ENCODE results near the gene RFESD. TPM values are rescaled to one million over a fixed set of nuclear protein-coding genes. Genes with fewer than 3 reads are reported as not detected.

RFESD gene
- total RNA-seq, 2 donors from 2014 or later = 4.0 to 14.8 TPM

GRCh38 chr5:95667678-95668077, 21.1 kb downstream of the RFESD start:
- Histone ChIP-seq H3K4me1 (replicated peaks) (no peaks in the 10 kb centered on the region), H3K9me3 (no peaks in the 10 kb centered on the region), H3K27ac (no peak overlapping the region), H3K36me3 (no peaks in the 10 kb centered on the region), H3K4me3 (no peak overlapping the region), H3K27me3 (replicated peaks; ENCODE audit: insufficient read depth) (no peaks in the 10 kb centered on the region)
- intact Hi-C loops (cut with DNase I) = loop anchor here (5.0 kb wide), 3 partner anchors 65 to 175 kb away; partner anchors contain the start of gene RHOBTB3
- no peak for DNase-seq (ENCODE audit: low spot score)
- TF ChIP-seq POLR2AphosphoS5 (IDR thresholded peaks at IDR 0.05) = no peak
- no peak for TF ChIP-seq POLR2A (IDR thresholded peaks at IDR 0.05)
- TF ChIP-seq CTCF (IDR thresholded peaks at IDR 0.05) = no peak

GRCh38 chr5:95668216-95668615, 21.6 kb downstream of the RFESD start:
- H3K36me3 ChIP-seq = no peaks in the 10 kb centered on the region
- no peak overlapping the region for H3K27ac ChIP-seq
- TF ChIP-seq POLR2AphosphoS5 (IDR thresholded peaks at IDR 0.05) = no peak
- TF ChIP-seq CTCF (IDR thresholded peaks at IDR 0.05) = no peak
- no peak for TF ChIP-seq POLR2A (IDR thresholded peaks at IDR 0.05)
- intact Hi-C loops (cut with DNase I) = loop anchor here (5.0 kb wide), 3 partner anchors 64 to 174 kb away; partner anchors contain the start of gene RHOBTB3
- DNase-seq (ENCODE audit: low spot score) = no peak
- no peaks in the 10 kb centered on the region for H3K27me3 ChIP-seq (replicated peaks; ENCODE audit: insufficient read depth)
- H3K4me1 ChIP-seq (replicated peaks) = no peaks in the 10 kb centered on the region
- H3K9me3 ChIP-seq = no peaks in the 10 kb centered on the region
- no peak overlapping the region for H3K4me3 ChIP-seq

GRCh38 chr5:95668728-95669127, 22.2 kb downstream of the RFESD start:
- no peak for TF ChIP-seq CTCF (IDR thresholded peaks at IDR 0.05)
- no peak for TF ChIP-seq POLR2A (IDR thresholded peaks at IDR 0.05)
- no peak for TF ChIP-seq POLR2AphosphoS5 (IDR thresholded peaks at IDR 0.05)
- Histone ChIP-seq H3K4me3 (no peak overlapping the region), H3K36me3 (no peaks in the 10 kb centered on the region), H3K27ac (peak overlapping the region in 1 of 2 donors; percentile 46), H3K9me3 (no peaks in the 10 kb centered on the region), H3K4me1 (replicated peaks) (no peaks in the 10 kb centered on the region), H3K27me3 (replicated peaks; ENCODE audit: insufficient read depth) (no peaks in the 10 kb centered on the region)
- WGBS = 68% methylated on average over 1 of the region's 1 CpG
- intact Hi-C loops (cut with DNase I) = loop anchor here (5.0 kb wide), 3 partner anchors 64 to 174 kb away; partner anchors contain the start of gene RHOBTB3
- DNase-seq (ENCODE audit: low spot score) = no peak

- Histone ChIP-seq H3K27me3 (replicated peaks; ENCODE audit: insufficient read depth) (no peaks in the 10 kb centered on the region), H3K4me3 (no peak overlapping the region), H3K27ac (peak overlapping the region; percentile 45 to 46), H3K9me3 (no peaks in the 10 kb centered on the region), H3K4me1 (replicated peaks) (no peaks in the 10 kb centered on the region), H3K36me3 (no peaks in the 10 kb centered on the region)
- TF ChIP-seq POLR2A (IDR thresholded peaks at IDR 0.05) = no peak
- peak; percentile 68 for TF ChIP-seq POLR2AphosphoS5 (IDR thresholded peaks at IDR 0.05)
- intact Hi-C loops (cut with DNase I) = loop anchor here (5.0 kb wide), 3 partner anchors 63 to 173 kb away; partner anchors contain the start of gene RHOBTB3
- WGBS = 56% methylated on average over 4 of the region's 4 CpGs
- peak; percentile 7 for DNase-seq (ENCODE audit: low spot score)
Observed at GRCh38 chr5:95669540-95669939, 23.0 kb downstream of the RFESD start.

GRCh38 chr5:95669985-95670384, 23.4 kb downstream of the RFESD start:
- Histone ChIP-seq H3K4me1 (replicated peaks) (no peaks in the 10 kb centered on the region), H3K9me3 (no peaks in the 10 kb centered on the region), H3K36me3 (no peaks in the 10 kb centered on the region), H3K27ac (peak overlapping the region; percentile 43 to 45), H3K27me3 (replicated peaks; ENCODE audit: insufficient read depth) (no peaks in the 10 kb centered on the region), H3K4me3 (no peak overlapping the region)
- 91% methylated on average over 5 of the region's 5 CpGs for WGBS
- TF ChIP-seq CTCF (IDR thresholded peaks at IDR 0.05) (no peak), POLR2A (IDR thresholded peaks at IDR 0.05) (no peak), POLR2AphosphoS5 (IDR thresholded peaks at IDR 0.05) (no peak)
- intact Hi-C loops (cut with DNase I) = loop anchor here (5.0 kb wide), 3 partner anchors 62 to 172 kb away; partner anchors contain the start of gene RHOBTB3
- no peak for DNase-seq (ENCODE audit: low spot score)
